Measurements from ENCODE around the gene AASS.

AASS gene

GRCh38 chr7:122103064-122103463 lies 41.0 kb downstream of the AASS start:
- DNase-seq, result no peak

GRCh38 chr7:122100021-122100420 lies 44.0 kb downstream of the AASS start:
- no peak for DNase-seq

GRCh38 chr7:122095642-122096041 lies 48.4 kb downstream of the AASS start:
- DNase-seq, result no peak

GRCh38 chr7:122094549-122094948 lies 49.5 kb downstream of the AASS start:
- DNase-seq, result no peak

- peak; percentile 47 for DNase-seq
Observed at GRCh38 chr7:122092964-122093797, 50.9 kb downstream of the AASS start.

GRCh38 chr7:122082670-122083069 lies 61.4 kb downstream of the AASS start:
- no peak for DNase-seq

GRCh38 chr7:122082160-122082559 lies 61.9 kb downstream of the AASS start:
- no peak for DNase-seq

GRCh38 chr7:122073635-122074034 lies 70.4 kb downstream of the AASS start:
- no peak for DNase-seq

- DNase-seq, result no peak
Observed at GRCh38 chr7:122072924-122073599, 71.0 kb downstream of the AASS start.

- DNase-seq, result no peak
Observed at GRCh38 chr7:122072272-122072671, 71.8 kb downstream of the AASS start.

GRCh38 chr7:122070834-122071233 lies 73.2 kb downstream of the AASS start:
- DNase-seq, result no peak

GRCh38 chr7:122070062-122070461 lies 74.0 kb downstream of the AASS start:
- DNase-seq, result no peak

- DNase-seq, result no peak
Observed at GRCh38 chr7:122068999-122069398, 75.0 kb downstream of the AASS start.

GRCh38 chr7:122068046-122068445 lies 76.0 kb downstream of the AASS start:
- DNase-seq, result no peak

GRCh38 chr7:122067077-122067476 lies 77.0 kb downstream of the AASS start:
- DNase-seq, result no peak

- no peak for DNase-seq
Observed at GRCh38 chr7:122064971-122065370, 79.1 kb downstream of the AASS start.

- DNase-seq, result no peak
Observed at GRCh38 chr7:122063146-122063545, 80.9 kb downstream of the AASS start.

GRCh38 chr7:122059542-122059941 lies 84.5 kb downstream of the AASS start:
- no peak for DNase-seq

- DNase-seq, result no peak
Observed at GRCh38 chr7:122056977-122057376, 87.1 kb downstream of the AASS start.

GRCh38 chr7:122055073-122055472 lies 89.0 kb downstream of the AASS start:
- DNase-seq, result no peak

GRCh38 chr7:122054393-122054792 lies 89.7 kb downstream of the AASS start:
- DNase-seq, result no peak

- no peak for DNase-seq
Observed at GRCh38 chr7:122046402-122046801, 97.6 kb downstream of the AASS start.

- DNase-seq, result no peak
Observed at GRCh38 chr7:122040147-122040546, 103.9 kb downstream of the AASS start.

- no peak for DNase-seq
Observed at GRCh38 chr7:122038904-122039303, 105.1 kb downstream of the AASS start.

- no peak for DNase-seq
Observed at GRCh38 chr7:122038134-122038533, 105.9 kb downstream of the AASS start.

All from stimulated activated CD4-positive, alpha-beta T cell treated with anti-CD3 and anti-CD28 coated beads, Interleukin-4, amount 100 ng/mL, for 1 hour (primary cell).